ENCODE results near the gene ALPL.

DNA sequence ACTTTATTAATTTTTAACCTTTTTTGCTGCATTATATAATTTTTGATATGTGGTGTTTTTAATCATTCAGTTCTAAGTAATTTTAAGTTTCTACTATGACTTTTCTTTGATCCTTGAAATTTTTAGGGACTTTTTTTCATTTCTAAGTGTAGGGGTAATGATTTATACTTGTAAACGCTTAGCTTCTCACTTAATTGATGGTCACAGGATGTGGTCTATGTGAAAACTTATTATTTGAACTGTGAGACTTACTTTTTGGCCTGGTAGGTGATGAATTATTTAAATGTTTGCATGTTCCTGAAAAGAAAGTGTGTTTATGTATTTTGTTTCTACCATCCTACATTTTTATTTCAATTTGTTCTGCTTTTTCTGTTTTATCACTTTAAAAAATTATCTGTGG, 17.2 kb downstream of the ALPL start:
- TF ChIP-seq CTCF (IDR thresholded peaks at IDR 0.05) (no peak), POLR2A (IDR thresholded peaks at IDR 0.05) (no peak)

All from uterus (tissue), 2 donors.